Heart left ventricle (tissue), 16 donors: Measurements from ENCODE around the gene C17orf107. TPM values are rescaled to one million over a fixed set of nuclear protein-coding genes. Genes with fewer than 3 reads are reported as not detected.

Experiments used
- ATAC-seq, 4 donors: fragments of 200-7000 bp; cut with Tn5 transposase; one replicate each; pipeline ENCODE4 v1.9.1; 2020 to 2022; ENCODE audit warnings: moderate library complexity in 4 of 4, mild to moderate bottlenecking in 3 of 4, moderate number of reproducible peaks in 1 of 4
- DNase-seq, 5 donors: peaks; one replicate each; pipeline ENCODE4 v3.0.0-alpha.2; 2020
- H3K27ac ChIP-seq, 12 donors: fragments of 200-600 bp; sonication (generic) in 4 of 12; one replicate each; pipeline versions ENCODE4 v1.5.0 to v1.8.0; 2016 to 2022; ENCODE audit warnings: mild to moderate bottlenecking in 2 of 12
- H3K27me3 ChIP-seq, 9 donors: fragments of 200-600 bp; sonication (generic) in 2 of 9; one replicate each; pipeline versions ENCODE4 v1.5.1 to v1.8.0; 2016 to 2022; ENCODE audit warnings: mild to moderate bottlenecking in 3 of 9
- H3K36me3 ChIP-seq, 9 donors: fragments of 200-600 bp; sonication (generic) in 2 of 9; one replicate each; pipeline versions ENCODE4 v1.5.0 to v1.8.0; 2018 to 2022; ENCODE audit warnings: mild to moderate bottlenecking in 2 of 9
- H3K4me1 ChIP-seq, 12 donors: fragments of 200-600 bp; sonication (generic) in 4 of 12; one replicate each; pipeline versions ENCODE4 v1.5.0 to v1.8.0; 2016 to 2022; ENCODE audit warnings: mild to moderate bottlenecking in 3 of 12
- H3K4me3 ChIP-seq, 12 donors: fragments of 200-600 bp; sonication (generic) in 4 of 12; one replicate each; pipeline versions ENCODE4 v1.5.0 to v1.8.0; 2017 to 2022; ENCODE audit warnings: mild to moderate bottlenecking in 9 of 12, moderate library complexity in 4 of 12
- H3K9me3 ChIP-seq, 12 donors: fragments of 200-600 bp; sonication (generic) in 4 of 12; one replicate each; pipeline versions ENCODE4 v1.5.0 to v1.8.0; 2016 to 2022; ENCODE audit warnings: mild to moderate bottlenecking in 1 of 12
- CTCF ChIP-seq, 12 donors: fragments of 200-600 bp; sonication (generic) in 4 of 12; IDR thresholded peaks; one replicate each; pipeline versions ENCODE4 v1.5.0 to v1.8.0; 2018 to 2022; ENCODE audit warnings: antibody characterized with exemption in 12 of 12, mild to moderate bottlenecking in 5 of 12
- POLR2A ChIP-seq, 2 donors: fragments of 450-650 bp; IDR thresholded peaks; one replicate each; pipeline ENCODE4 v1.6.1; 2017; ENCODE audit warnings: antibody characterized with exemption in 2 of 2, mild to moderate bottlenecking in 2 of 2, moderate library complexity in 2 of 2
- WGBS, 4 donors: extraction: QIAGEN DNeasy Blood & Tissue Kit in 2 of 4; methylation state at CpG; one replicate each; pipeline versions ENCODE4 v1.1.5 to v1.1.7; 2013 to 2018; 5-methylcytosine and 5-hydroxymethylcytosine counted together
- intact Hi-C, 10 donors: fragments of 100-400 bp; cut with DNase I; formaldehyde crosslinking; loops; one replicate each; pipeline versions ENCODE4 v1.11.1 to v1.14.2; 2022
- polyA plus RNA-seq, 2 donors: library from polyadenylated mRNA; stranded (reverse); fragments of 200-250 nt; gene quantifications; one replicate each; pipeline ENCODE4 v1.2.3, GENCODE V29; 2013
- total RNA-seq, 9 donors: library from RNA; depleted of rRNA in 2 of 9; stranded (reverse); fragments of >200 nt in 2 of 9; fragmentation: NEBNext Ultra II Directional in 3 of 9; extraction: Animal tissue kit (Norgen Biotek cat#: 25700) in 3 of 9; gene quantifications; one replicate each; pipeline versions ENCODE4 v1.1.0 to v1.2.4, GENCODE V29; 2016 to 2023
- donor health status: ischemic (EF 13 %, LVEDD 7.1; RV severe dilation, severe dysfunction).
- donor health status: healthy with polysubstance abuse.
- donor health status: DM: no; HTN: yes; CAD: no.
- donor health status: DM: no; HTN: no; CAD: no.
- donor health status: ischemic (EF 25% LVEDD 6.9; RV normal size, moderate dysfunction).
- donor health status: ischemic (EF 25% LVEDD 5.7; RV mildly dilated, moderate dysfunction).
- donor health status: healthy.
- donor health status: DM: yes; HTN: yes; CAD: no.
- donor health status: ischemic (EF 35%, LVEDD 5.7; RV mildly dilated, moderate dysfunction).
- donor health status: nonischemic (EF 11% LVEDD 7.7; RV severe dilation, severe dysfunction).
- donor health status: DM: yes; HTN: yes; CAD: no.
- donor health status: PGD.
- donor health status: ischemic (EF 29% LVEDD 5.4; RV normal size, mild dysfunction).
- donor health status: nonischemic (EF 23%, LVEDD 6.1; RV moderate dilation, normal function).

C17orf107 gene
- total and polyA plus RNA-seq, 11 donors, result 0.07 to 1.3 (median 0.46) TPM

- 69 to 82% (median 76%) methylated on average over 5 of the region's 5 CpGs for WGBS, 4 donors
- TF ChIP-seq CTCF (IDR thresholded peaks at IDR 0.05) (no peak), POLR2A (IDR thresholded peaks at IDR 0.05) (no peak)
Measured at GRCh38 chr17:4877089-4877488, 22.2 kb upstream of the C17orf107 start.

GRCh38 chr17:4879601-4880000 lies 19.7 kb upstream of the C17orf107 start:
- peaks cover 0 to 38% (median 24%) of the 10 kb centered on the region in 9 donors for H3K36me3 ChIP-seq
- peak overlapping the region in 1 of 12 donors; percentile 66 for H3K27ac ChIP-seq
- H3K4me1 ChIP-seq, result peaks cover 0 to 34% (median 0%) of the 10 kb centered on the region in 12 donors
- DNase-seq, result peak in 2 of 5 donors; percentile 34 to 51
- no peaks in the 10 kb centered on the region for H3K9me3 ChIP-seq
- no peaks in the 10 kb centered on the region for H3K27me3 ChIP-seq
- intact Hi-C loops, result loop anchor here in 3 of 10 donors (5.0 to 10.0 kb wide), 2 partner anchors 42 to 55 kb away; no protein-coding TSS in a partner anchor
- WGBS, 4 donors, result 42 to 68% (median 63%) methylated on average over 4 of the region's 4 CpGs
- H3K4me3 ChIP-seq, result no peak overlapping the region
- no peak for ATAC-seq
- no peak for TF ChIP-seq POLR2A (IDR thresholded peaks at IDR 0.05)
- no peak for TF ChIP-seq CTCF (IDR thresholded peaks at IDR 0.05)

More at GRCh38 chr17:4877089-4877488, 22.2 kb upstream of the C17orf107 start:
- Histone ChIP-seq H3K27ac (no peak overlapping the region), H3K27me3 (no peaks in the 10 kb centered on the region), H3K36me3 (peaks cover 0 to 33% (median 19%) of the 10 kb centered on the region in 9 donors), H3K4me1 (peaks cover 0 to 37% (median under 1%) of the 10 kb centered on the region in 12 donors), H3K9me3 (no peaks in the 10 kb centered on the region), H3K4me3 (no peak overlapping the region)
- peak in 1 of 5 donors; percentile 22 for DNase-seq
- ATAC-seq, result peak in 2 of 4 donors; percentile 9 to 62
- intact Hi-C loops, result loop anchor here in 3 of 10 donors (5.0 to 10.0 kb wide), 2 partner anchors 40 to 52 kb away; no protein-coding TSS in a partner anchor

GRCh38 chr17:4880857-4881256 lies 18.5 kb upstream of the C17orf107 start:
- Histone ChIP-seq H3K27me3 (no peaks in the 10 kb centered on the region), H3K4me1 (peaks cover 0 to 34% (median 0%) of the 10 kb centered on the region in 12 donors), H3K36me3 (peaks cover 0 to 50% (median 36%) of the 10 kb centered on the region in 9 donors), H3K4me3 (no peak overlapping the region), H3K27ac (no peak overlapping the region), H3K9me3 (no peaks in the 10 kb centered on the region)
- WGBS, 4 donors, result 82 to 87% (median 86%) methylated on average over 15 of the region's 15 CpGs
- DNase-seq (peak in 2 of 5 donors; percentile 13 to 27), ATAC-seq (no peak)
- TF ChIP-seq POLR2A (IDR thresholded peaks at IDR 0.05), result no peak
- TF ChIP-seq CTCF (IDR thresholded peaks at IDR 0.05), result no peak
- intact Hi-C loops, result loop anchor here in 7 of 10 donors (5.0 to 10.0 kb wide), 6 partner anchors 44 to 316 kb away; partner anchors contain the start of genes CXCL16 (in 2 of the 7), MED11 (in 2 of the 7), ZMYND15 (in 2 of the 7) and GGT6 (in 1 of the 7)

GRCh38 chr17:4881761-4882555 lies 17.4 kb upstream of the C17orf107 start:
- ATAC-seq (peak; percentile 50 to 78 (median 66)), DNase-seq (peak in 3 of 5 donors; percentile 43 to 76 (median 60))
- Histone ChIP-seq H3K27ac (no peak overlapping the region), H3K4me3 (no peak overlapping the region), H3K4me1 (peaks cover 0 to 26% (median 0%) of the 10 kb centered on the region in 12 donors), H3K27me3 (no peaks in the 10 kb centered on the region), H3K9me3 (no peaks in the 10 kb centered on the region), H3K36me3 (peaks cover 0 to 61% (median 43%) of the 10 kb centered on the region in 9 donors)
- intact Hi-C loops, result loop anchor here in 8 of 10 donors (2.0 to 10.0 kb wide), 7 partner anchors 45 to 317 kb away; partner anchors contain the start of genes CXCL16 (in 2 of the 8), MED11 (in 2 of the 8), MINK1 (in 2 of the 8) and ZMYND15 (in 2 of the 8)
- TF ChIP-seq CTCF (IDR thresholded peaks at IDR 0.05) (peak; percentile 69 to 86 (median 76)), POLR2A (IDR thresholded peaks at IDR 0.05) (no peak)
- 37 to 47% (median 39%) methylated on average over 9 of the region's 9 CpGs for whole genome bisulfite sequencing, 4 donors
